Osteoblast (primary cell): ENCODE data around the gene HEXD. TPM values are rescaled to one million over a fixed set of nuclear protein-coding genes. Genes with fewer than 3 reads are reported as not detected.

Source experiments
- DNase-seq: peaks from one replicate; pipeline ENCODE4 v3.0.0; 2011; ENCODE audit warnings: low spot score, mixed read lengths; ENCODE audit not compliant: insufficient read length; ENCODE audit errors: missing footprints
- H2AFZ ChIP-seq: 2 replicates; pipeline ENCODE4 v1.6.0; 2011; ENCODE audit warnings: mild to moderate bottlenecking, low read length
- H3K27ac ChIP-seq: 2 replicates; pipeline ENCODE4 v1.5.1; 2011; ENCODE audit warnings: mild to moderate bottlenecking, low read depth, low read length, moderate library complexity
- H3K27me3 ChIP-seq: 2 replicates; pipeline ENCODE4 v1.6.0; 2012; ENCODE audit warnings: mild to moderate bottlenecking, control low read depth, inconsistent platforms, low read length, moderate library complexity; ENCODE audit not compliant: insufficient read depth
- H3K36me3 ChIP-seq: 2 replicates; pipeline ENCODE4 v1.5.1; 2011; ENCODE audit warnings: mild to moderate bottlenecking, low read length, control low read depth, moderate library complexity; ENCODE audit not compliant: insufficient read depth
- H3K4me1 ChIP-seq: 2 replicates; pipeline ENCODE4 v1.5.1; 2011; ENCODE audit warnings: mild to moderate bottlenecking, low read length, control low read depth, moderate library complexity; ENCODE audit not compliant: insufficient read depth
- H3K4me2 ChIP-seq: 2 replicates; pipeline ENCODE4 v1.6.0; 2011; ENCODE audit warnings: mild to moderate bottlenecking, low read length; ENCODE audit not compliant: insufficient read depth
- H3K4me3 ChIP-seq: fragments of 200-600 bp; sonication (generic); 3 replicates; pipeline ENCODE4 v1.5.1; 2012; ENCODE audit warnings: mild to moderate bottlenecking, low read length, inconsistent platforms; ENCODE audit not compliant: insufficient read depth
- H3K79me2 ChIP-seq: 2 replicates; pipeline ENCODE4 v1.6.0; 2012; ENCODE audit warnings: mild to moderate bottlenecking, low read length, control low read depth, inconsistent platforms; ENCODE audit not compliant: insufficient read depth
- H3K9me3 ChIP-seq: 2 replicates; pipeline ENCODE4 v1.5.1; 2011; ENCODE audit warnings: low read depth, low read length, control low read depth
- H4K20me1 ChIP-seq: 2 replicates; pipeline ENCODE4 v1.6.0; 2012; ENCODE audit warnings: mild to moderate bottlenecking, low read length, control low read depth; ENCODE audit not compliant: insufficient read depth
- CTCF ChIP-seq: IDR thresholded peaks from 2 replicates; pipeline ENCODE4 v1.5.1; 2011; ENCODE audit warnings: mild to moderate bottlenecking, low read depth, low read length, moderate library complexity; ENCODE audit errors: extremely low read depth
- total RNA-seq: library from RNA; depleted of rRNA; stranded (reverse); fragments of >200 nt; gene quantifications from 2 replicates; pipeline ENCODE4 v1.2.3, GENCODE V29; 2012

HEXD gene
- total RNA-seq, 1 donor = 20.3 TPM

DNA sequence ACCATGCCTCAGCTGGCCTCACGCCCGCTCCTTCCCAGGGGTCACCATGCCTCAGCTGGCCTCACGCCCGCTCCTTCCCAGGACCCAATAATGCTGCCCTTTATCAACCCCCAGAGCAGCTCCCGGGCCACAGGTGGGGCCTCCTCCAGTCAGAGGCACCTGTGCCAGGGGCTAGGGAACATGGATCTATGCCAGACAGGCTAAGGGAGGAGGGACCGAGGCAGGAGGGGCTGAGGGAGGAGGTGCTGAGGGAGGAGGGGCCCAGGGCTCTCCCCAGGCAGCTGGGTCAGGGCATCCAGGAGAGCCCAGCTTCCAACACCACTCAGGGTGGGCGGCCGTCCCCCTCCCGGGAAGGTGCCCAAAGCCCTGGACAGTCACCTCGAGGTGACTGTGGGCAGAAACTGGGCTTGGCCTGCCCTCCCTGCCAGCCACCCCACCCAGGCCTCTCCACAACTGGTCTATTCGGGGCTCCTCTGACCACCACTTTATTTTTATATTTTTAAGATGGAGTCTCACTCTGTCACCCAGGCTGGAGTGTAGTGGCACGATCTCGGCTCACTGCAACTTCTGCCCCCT, 27.2 kb upstream of the HEXD start:
- H3K4me1 ChIP-seq = peaks cover under 1% of the 10 kb centered on the region
- no peak overlapping the region for H3K4me2 ChIP-seq
- no peaks in the 10 kb centered on the region for H4K20me1 ChIP-seq
- H2AFZ ChIP-seq = no peak overlapping the region
- H3K79me2 ChIP-seq = no peaks in the 10 kb centered on the region
- no peak overlapping the region for H3K27ac ChIP-seq
- peak; percentile 76 for DNase-seq
- no peak overlapping the region for H3K4me3 ChIP-seq
- TF ChIP-seq CTCF = no peak
- no peaks in the 10 kb centered on the region for H3K9me3 ChIP-seq
- no peaks in the 10 kb centered on the region for H3K36me3 ChIP-seq
- H3K27me3 ChIP-seq = peaks cover 22% of the 10 kb centered on the region

DNA sequence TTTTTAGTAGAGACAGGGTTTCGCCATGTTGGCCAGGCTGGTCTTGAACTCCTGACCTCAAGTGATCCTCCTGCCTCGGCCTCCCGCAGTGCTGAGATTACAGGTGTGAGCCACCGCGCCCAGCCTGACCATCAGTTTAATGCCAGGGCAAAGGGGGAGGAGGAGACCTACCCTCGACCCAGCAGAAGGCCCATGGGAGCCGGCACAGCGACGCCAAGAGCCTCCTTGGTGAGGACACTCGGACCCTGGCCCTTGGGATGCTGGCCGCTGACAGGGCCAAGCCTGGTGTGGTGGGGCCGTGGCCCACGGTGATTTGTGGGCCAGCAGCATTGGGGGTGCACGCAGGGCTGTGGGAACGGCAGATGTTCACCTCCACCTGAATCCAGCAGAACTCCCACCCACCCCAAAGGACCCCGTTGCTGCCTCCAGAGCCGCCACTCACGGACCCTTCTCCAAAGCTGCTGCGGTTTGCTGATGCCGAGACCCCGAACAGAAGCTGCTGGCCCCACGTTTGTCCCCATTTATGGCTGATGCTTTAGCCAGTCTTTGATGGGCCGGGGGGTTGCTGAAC, 26.6 kb upstream of the HEXD start:
- H3K27me3 ChIP-seq = peaks cover 17% of the 10 kb centered on the region
- no peak overlapping the region for H3K27ac ChIP-seq
- H3K36me3 ChIP-seq = no peaks in the 10 kb centered on the region
- H4K20me1 ChIP-seq = no peaks in the 10 kb centered on the region
- H3K4me3 ChIP-seq = no peak overlapping the region
- H3K9me3 ChIP-seq = no peaks in the 10 kb centered on the region
- H3K79me2 ChIP-seq = no peaks in the 10 kb centered on the region
- no peak overlapping the region for H2AFZ ChIP-seq
- DNase-seq = no peak
- H3K4me2 ChIP-seq = no peak overlapping the region
- H3K4me1 ChIP-seq = peaks cover 6% of the 10 kb centered on the region
- no peak for TF ChIP-seq CTCF

- Histone ChIP-seq H4K20me1 (no peaks in the 10 kb centered on the region), H2AFZ (no peak overlapping the region), H3K27ac (no peak overlapping the region), H3K36me3 (no peaks in the 10 kb centered on the region), H3K79me2 (no peaks in the 10 kb centered on the region), H3K4me2 (no peak overlapping the region), H3K27me3 (peaks cover 9% of the 10 kb centered on the region), H3K4me1 (peaks cover 12% of the 10 kb centered on the region), H3K4me3 (no peak overlapping the region), H3K9me3 (no peaks in the 10 kb centered on the region)
- DNase-seq = peak; percentile 80
- no peak for TF ChIP-seq CTCF
Measured at GRCh38 chr17:82392209-82392920, 25.8 kb upstream of the HEXD start.

- Histone ChIP-seq H2AFZ (no peak overlapping the region), H3K9me3 (no peaks in the 10 kb centered on the region), H4K20me1 (no peaks in the 10 kb centered on the region), H3K36me3 (no peaks in the 10 kb centered on the region), H3K27ac (no peak overlapping the region), H3K79me2 (no peaks in the 10 kb centered on the region), H3K4me2 (no peak overlapping the region), H3K4me1 (peaks cover 12% of the 10 kb centered on the region), H3K27me3 (peaks cover 3% of the 10 kb centered on the region), H3K4me3 (no peak overlapping the region)
- TF ChIP-seq CTCF = no peak
- no peak for DNase-seq
Measured at GRCh38 chr17:82392941-82393340, 25.2 kb upstream of the HEXD start.
